Embryonic facial prominence (tissue), 1 donor: ENCODE results near the gene ZNF628.
A peak's percentile ranks its signal among the peaks of the same experiment; 100 is the strongest.
"Not testable (repeated sequence)": the region's sequence is repeated elsewhere in the genome, so short reads cannot be mapped to it uniquely, and the experiment has no call there.

ENCODE experiments used
- DNase-seq: peaks from one replicate; pipeline ENCODE4 v3.0.0-alpha.2; 2016; ENCODE audit errors: extremely low spot score

Gene ZNF628

DNA sequence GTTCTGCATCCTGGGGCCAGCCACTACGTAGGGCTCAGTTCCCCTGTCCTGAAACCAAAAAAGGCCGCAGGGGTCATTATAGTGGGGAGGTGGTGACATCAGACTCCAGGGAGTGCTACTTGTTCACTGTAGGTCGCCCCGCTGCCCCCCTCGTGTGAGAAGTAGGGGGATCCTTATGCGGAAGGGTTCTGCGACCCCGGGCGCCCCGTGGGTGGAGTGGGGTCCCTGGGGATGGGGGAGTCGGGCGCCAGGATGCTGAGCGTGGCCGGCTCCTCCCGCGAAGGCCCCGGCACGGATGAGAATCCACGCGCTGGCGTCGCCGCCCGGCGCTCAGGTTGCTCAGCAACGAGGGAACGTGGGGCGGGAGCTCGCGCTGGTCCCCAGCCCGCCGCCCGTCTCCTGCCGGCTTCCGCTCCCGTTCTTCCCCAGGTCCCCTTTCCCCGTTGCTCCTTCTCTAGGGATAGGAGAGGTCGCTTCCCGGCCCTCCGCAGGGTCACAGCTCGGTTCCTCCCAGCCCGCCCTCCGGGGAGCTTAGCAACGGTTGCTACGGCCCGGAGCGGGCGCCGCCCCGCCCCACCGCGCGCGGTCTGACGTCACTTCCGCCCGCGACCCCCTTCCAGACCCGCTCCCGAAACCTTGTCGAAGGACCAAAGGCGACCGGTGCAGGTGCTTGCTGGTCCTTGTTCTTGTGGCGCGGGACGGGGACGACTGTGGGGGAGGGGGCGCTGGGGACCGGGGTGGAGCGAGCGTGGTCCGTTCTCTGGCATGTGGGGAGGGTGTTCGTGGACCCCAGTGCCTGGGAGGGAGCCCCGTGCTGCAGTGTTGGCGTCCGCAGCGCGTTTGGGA lies 8.4 kb downstream of the ZNF628 start, which contains the start of gene NAT14:
Gene NAT14, plus strand, starts transcription at position 596 of the 846 bp plus-strand sequence. CDS start 521 bp downstream, outside the sequence.
- peak; percentile 40 for DNase-seq

DNA sequence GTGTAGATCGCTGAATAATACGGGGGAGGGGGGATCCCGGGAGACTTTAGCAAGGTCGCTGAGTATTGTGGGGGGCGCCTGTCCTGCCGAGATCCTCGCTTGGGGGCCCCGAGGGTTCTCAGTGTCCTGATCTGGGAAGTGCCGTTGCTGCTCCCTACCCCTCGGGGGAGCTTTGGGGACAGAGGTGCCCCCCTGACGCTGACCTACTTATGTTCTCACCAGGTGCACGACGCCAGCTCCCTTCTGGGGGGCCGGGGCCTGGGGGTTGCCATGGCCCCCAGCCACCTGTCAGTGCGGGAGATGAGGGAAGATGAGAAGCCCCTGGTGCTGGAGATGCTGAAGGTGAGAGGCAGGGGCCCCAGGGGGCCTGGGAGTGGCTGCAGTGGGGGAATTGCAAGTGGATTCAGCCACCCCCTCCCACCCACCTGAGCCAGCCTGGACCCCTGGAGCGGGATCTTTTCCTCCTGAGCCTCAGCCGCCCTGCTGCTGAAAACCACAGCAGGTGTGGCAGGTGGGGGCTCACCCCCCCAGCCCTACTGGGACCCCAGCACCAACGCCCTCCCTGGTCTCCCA lies 9.1 kb downstream of the ZNF628 start:
- DNase-seq = no peak

DNA sequence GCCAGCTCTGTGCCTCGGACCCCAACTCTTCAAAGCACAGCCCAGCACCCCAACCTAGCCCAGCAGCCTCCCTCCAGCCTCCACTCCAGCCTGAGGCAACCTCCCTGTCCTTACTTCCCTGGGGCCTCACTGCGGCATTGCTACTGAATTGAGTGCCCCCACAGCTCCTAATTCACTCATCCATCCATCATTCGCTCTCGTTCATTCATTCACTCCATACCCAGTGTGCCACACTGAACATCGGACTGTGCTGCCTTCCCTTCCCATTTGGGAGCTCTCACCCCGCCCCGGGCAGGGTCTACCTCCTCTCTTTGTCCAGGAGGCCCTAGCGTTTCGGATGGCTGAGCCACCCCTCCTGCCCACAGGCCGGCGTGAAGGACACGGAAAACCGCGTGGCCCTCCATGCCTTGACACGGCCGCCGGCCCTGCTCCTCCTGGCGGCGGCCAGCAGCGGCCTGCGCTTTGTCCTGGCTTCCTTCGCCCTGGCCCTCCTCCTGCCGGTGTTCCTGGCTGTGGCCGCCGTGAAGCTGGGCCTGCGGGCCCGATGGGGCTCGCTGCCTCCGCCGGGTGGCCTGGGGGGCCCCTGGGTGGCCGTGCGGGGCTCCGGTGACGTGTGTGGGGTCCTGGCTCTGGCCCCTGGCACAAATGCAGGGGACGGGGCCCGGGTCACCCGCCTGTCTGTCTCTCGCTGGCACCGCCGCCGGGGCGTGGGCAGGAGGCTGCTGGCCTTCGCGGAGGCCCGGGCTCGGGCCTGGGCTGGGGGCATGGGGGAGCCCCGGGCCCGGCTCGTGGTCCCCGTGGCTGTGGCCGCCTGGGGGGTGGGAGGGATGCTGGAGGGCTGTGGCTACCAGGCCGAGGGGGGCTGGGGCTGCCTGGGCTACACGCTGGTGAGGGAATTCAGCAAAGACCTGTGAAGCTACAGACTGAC lies 9.9 kb downstream of the ZNF628 start:
- DNase-seq = no peak

DNA sequence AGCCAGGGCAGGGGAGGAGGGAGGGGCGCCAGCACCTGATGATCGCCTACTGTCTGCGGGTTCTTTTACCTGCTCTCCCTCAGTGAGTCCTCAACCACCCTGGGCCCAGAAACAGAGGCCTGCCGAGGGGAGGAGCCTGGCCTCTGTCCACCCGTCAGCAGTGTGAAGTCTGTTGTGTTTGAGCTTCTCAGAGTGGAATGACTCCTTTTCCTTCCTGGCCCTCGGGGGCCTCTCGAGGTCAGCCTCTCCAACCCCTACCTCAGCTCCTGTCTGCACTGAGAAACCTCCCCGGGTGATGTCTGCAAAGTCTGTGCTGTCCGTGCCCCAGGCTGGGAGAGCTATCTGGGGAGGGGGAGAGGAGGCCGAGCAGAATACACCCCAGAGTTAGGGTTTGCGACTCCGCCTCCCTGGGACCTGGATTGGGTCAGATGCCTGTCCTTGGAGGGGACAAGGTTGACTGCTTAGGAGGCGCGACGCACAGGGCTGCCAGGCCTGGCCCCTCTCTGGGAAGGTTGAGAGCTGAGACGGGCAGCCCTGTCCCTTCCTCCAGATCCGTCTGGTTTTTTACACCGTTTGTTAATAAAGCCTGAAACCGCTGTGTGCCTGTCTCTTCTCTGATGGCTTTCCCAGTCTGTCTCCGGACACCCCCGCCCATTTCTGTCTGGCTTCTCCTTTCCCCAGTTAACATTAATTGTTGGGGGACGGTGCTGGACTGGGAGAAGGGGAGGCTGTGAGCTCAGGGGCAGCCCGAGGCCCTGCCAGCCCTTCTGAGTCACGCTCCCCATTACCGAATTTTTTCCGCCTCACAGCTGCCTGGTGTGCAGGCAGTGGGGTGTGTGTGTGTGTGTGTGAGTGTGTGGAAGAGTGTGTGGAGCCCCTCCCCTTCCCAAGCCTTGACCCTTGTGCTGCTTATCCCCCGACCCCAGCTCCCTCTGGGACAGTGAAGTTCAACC lies 10.8 kb downstream of the ZNF628 start:
- DNase-seq = no peak

DNA sequence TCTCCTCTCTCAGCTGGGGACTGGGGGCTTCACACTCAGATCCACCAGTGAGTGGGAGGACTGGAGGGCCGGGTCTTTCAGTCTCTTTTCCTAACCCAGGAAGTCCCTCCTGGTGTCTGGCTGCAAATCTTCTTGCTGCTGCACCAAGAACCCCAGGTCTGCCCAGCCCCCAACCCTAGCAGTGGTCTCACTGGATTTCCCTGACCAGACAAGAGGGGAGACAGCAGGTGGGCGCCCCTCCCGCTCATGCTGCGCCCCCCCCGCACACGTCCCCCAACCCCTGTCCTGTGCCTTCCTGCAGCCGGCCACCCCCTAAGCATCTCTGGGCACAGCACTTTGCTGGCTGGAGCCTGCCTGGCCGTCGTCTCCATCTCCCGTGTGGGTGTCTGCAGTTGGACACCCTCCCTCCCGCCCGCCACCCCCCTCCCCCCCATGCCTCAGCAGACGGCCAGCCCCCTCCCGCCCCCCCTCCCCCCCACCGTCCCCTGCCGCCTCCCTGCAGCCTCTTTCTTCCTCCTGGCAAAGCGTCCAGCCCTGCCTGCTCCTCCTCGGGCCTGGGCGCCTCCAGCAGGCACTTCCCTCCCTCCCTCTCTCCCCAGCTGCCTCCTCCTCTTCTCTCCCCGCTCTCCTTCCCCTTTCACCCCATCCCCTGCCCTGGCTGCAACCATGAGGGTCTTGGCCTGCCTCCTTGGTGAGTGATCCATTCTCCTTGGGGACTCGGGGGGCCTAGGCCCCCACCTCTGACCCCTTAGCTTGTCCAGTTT lies 11.7 kb downstream of the ZNF628 start, which contains the start of gene SSC5D:
Gene SSC5D, plus strand, starts transcription at position 513 of the 764 bp plus-strand sequence. Its CDS starts 154 bp downstream, at position 667.
- no peak for DNase-seq

DNA sequence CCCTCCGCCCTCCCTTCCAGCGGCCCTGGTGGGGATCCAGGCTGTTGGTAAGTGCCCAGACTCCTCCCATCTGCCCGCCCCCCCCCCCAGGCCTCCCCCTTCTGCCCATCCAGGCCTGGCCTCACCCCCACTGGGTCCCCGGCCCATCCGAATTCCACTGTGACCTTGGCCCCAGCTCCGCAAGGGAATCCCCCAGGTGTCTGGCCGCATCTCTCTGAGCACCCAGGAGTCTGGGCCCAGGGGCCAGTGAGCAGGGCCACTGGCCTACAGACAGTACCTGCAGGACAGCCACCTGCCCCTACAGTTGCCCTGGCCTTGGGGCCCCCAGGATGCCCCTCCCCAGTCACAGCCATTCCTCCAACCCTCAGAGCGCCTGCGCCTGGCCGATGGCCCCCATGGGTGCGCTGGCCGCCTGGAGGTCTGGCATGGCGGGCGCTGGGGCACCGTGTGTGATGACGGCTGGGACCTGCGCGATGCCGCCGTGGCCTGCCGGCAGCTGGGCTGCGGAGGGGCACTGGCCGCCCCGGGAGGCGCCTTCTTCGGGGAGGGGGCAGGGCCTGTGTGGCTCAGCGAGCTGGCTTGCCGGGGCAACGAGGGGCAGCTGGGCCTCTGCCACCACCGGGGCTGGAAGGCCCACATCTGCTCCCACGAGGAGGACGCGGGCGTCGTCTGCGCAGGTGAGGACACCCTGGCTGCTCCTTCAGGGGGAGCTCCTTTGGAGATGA lies 12.7 kb downstream of the ZNF628 start:
- DNase-seq = no peak

DNA sequence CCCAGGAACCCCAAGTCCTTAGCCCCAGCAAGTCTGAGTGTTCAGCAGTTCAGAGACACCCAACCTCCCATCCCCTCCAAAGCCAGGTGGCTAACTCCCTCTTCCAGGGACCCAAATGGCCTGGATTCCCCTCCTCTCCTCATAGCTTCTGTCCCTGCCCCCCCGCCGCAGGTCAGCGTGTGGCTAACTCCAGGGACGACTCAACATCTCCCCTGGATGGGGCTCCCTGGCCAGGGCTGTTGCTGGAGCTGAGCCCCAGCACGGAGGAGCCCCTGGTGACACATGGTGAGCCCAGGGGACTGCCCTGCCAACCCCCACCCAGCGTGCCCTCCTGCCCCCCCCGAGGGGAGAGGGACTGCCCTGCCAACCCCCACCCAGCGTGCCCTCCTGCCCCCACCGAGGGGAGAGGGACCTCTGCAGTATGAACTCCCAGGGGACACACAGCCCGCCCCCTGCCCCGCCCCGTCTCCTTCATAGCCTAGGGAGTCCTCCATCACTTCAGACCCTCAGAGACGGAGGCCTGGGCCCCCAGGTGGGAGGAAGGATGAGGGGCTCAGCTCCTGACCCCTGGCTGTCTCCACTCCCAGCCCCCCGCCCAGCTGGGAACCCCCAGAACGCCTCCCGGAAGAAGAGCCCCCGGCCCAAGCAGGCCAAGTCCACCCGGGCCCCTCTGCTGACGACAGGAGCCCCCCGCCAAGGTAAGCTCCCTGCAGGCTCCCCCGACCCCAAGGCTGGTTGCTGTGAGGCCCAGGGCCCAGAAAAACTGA lies 13.5 kb downstream of the ZNF628 start:
- no peak for DNase-seq

DNA sequence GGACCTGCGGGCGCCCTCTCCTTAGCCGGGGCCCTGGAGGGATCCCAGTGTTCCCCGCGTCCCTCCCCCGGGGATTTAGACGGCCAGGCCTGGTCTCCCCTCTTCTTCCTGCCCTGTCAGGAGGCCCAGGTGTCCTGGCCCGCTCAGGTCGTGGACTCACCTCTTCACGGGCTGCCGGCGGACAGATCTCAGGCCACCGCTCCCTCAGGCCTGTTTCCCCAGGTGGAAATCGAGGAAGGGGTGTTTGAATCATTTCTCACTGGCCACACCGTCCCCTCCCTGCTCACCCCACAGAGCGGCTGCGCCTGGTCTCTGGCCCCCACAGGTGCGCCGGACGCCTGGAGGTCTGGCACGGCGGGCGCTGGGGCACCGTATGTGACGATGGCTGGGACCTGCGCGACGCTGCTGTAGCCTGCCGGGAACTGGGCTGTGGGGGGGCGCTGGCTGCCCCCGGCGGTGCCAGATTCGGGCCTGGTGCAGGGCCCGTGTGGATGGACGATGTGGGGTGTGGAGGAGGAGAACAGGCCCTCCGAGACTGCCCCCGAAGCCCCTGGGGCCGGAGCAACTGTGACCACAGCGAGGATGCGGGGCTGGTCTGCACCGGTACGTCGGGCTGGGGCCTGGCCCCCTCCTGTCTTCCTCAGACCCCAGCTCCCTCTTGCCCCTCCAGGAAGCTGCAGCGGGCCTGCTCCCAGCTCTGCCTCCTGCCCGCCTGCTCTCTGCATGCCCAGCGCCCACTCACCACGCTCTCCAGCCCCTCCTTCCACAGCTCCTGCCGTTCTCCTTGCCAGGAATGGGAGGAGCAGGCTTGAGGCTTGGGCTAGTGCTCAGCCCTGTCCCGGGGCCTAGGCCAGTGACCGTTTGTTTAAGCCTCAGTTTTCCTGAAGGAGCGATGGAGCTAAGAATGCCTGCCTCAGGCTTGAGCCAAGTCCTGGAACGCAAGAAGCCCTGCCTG lies 14.3 kb downstream of the ZNF628 start:
- DNase-seq = no peak

DNA sequence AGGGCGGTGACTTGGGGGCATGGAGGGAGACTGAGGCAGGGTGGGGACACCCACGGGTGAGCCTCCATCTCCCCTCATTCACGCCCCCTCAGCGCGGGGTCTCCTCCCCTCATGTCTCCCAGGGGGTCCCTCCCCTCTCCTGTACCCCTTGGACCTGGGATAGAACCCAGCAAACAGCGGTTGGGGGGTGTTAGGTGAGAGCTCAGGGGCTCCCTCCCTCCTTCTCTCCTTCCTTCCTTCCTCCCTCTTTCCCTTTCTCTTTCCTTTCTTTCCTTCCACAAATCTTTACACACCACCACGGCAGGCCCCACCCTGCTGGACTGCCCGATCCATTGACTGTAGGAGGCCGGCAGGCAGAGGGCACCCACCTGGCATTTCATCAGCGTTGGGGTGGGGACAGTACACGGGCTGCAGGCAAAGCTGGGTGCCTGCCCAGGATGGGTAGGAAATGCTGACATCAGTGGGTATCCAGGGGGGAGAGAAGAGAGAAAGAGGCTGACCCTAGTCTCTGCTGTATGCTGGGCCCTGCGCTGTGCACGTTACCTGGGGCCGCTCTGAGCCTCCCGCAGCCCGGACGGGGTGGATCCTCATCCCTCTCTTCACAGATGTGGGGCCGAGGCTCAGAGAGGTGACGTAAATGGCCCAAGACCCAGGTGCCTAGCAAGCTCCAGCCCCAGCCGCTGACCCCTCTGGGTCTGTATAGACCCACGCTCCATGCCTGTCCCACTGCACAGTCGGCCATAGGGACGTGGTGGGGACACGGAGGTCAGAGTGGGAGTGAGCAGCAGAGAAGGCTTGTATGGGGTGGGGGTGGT lies 15.3 kb downstream of the ZNF628 start:
- DNase-seq = no peak

DNA sequence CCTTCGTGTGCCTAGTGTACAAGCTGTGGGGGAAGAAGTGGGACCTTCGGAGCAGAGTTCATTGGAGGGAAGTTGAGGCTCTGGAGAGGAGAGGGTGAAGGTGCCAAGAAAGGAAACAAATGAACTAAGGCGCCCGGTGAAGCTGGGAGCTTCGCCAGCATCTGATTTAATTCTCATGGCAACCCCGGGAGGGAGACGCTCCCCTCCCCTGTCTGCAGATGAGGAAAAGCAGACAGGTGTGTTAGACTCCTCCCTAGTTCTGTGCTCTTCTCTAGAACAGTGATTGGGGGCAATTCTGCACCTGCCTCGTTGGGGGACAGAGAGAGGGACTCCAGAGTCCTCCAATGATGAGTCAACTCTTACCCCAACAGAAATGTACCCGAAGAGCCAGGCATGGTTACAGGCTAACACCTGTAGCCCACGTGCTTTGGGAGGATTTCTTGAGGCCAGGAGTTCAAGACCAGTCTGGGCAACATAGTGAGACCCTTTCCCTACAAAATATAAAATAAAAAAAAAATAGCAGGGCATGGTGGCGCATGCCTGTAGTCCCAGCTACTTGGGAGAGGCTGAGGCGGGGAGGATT lies 16.0 kb downstream of the ZNF628 start:
- no peak for DNase-seq

DNA sequence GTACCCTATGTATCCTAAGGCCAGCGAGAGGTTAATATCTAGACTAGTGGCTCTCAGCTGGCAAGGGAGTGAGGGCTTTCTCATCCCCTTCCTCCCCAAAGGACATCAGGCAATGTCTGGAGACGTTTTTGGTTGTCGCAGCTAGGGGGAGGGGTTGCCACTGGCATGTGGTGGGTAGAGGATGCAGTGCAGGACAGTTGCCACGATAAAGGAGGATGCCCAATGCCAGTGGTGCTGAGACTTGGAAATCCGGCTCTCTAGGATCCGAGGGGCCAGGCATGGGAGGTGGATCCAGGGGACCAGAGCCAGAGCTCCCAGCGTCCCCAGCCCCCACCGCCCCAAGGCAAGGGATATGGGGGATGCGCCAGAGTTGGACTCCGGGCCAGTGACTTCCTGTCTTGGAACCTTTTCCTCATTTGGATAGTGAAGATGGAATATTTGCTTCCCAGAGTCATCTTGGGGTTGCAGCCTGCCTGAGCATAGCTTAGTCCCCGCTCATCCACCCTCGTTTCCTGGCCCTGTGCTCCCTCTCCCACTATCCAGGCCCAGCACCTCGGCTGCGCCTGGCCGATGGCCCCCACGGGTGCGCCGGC lies 16.7 kb downstream of the ZNF628 start:
- DNase-seq = no peak

DNA sequence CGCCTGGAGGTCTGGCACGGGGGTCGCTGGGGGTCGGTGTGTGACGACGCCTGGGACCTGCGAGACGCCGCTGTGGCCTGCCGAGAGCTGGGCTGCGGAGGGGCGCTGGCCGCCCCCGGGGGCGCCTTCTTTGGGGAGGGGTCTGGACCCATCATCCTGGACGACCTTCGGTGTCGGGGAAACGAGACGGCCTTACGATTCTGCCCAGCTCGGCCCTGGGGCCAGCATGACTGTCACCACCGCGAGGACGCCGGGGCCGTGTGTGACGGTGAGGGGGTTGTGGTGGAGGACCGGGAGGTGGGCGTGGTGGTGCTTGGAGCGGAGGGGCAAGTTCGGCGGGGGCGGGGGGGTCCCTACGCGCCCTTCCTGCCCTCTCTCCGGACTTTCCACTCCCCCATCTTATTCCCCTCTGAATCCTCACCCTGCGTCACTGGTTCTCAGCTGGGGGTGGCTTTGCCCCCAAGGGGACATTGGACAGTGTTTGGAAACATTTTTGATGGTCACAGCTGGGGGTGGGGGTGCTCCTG lies 17.3 kb downstream of the ZNF628 start:
- no peak for DNase-seq

DNA sequence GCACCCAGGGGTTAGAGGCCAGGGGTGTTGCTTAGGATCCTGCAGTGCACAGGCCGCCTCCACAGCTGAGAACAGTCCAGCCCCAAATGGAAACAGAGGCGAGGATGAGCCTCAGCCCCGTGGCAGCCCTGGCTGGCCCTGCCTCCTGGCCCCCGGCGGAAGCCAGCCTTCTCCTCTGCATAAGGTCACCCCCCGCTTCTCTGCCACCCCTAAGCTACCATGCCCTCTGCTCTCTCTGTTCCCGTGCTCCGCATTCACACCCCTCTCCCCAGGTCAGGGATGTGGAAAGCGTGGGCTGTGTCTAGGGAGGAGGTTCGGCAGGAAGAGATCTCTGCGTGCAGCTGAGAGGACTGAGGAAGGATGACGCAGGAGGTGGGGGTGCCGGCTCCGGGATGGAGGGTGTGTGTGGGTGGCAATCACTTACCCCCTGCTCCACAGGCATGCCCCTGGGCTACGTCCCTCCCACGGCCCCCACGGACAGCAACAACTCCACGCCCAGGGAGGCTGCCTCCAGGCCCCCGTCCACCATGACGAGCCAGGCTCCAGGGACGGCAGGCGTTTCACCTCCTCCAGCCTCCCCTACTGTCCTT lies 17.9 kb downstream of the ZNF628 start:
- DNase-seq = no peak

DNA sequence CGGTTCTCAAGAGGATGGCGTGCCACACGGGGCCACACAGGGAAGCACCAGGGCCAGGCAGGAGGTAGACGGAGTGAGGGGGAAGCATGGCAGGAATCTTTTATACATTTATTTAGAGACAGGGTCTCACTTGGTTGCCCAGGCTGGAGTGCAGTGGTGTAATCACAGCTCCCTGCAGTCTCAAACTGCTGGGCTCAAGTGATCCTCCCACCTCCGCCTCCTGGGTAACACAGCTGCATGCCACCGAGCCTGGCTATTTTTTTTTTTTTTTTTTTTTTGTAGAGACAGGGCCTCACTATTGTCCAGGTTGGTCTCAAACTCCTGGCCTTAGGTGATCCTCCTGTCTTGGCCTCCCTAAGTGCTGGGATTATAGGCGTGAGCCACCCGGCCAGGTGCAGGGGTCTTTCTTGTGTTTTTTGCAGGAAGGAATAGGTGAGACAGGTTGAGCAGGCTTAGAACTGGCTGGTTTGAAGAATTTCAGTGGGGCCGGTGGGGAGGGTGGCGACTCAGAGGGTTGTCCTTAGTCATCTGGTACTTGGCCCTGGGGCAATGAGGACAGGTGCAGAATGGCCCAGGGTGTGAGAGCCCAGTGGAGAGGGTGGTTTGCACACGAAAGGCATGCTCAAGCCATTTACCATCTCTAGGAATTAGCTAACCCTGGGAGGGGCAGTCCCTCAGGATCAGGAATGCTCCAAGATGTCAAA lies 19.4 kb downstream of the ZNF628 start:
- DNase-seq = no peak

DNA sequence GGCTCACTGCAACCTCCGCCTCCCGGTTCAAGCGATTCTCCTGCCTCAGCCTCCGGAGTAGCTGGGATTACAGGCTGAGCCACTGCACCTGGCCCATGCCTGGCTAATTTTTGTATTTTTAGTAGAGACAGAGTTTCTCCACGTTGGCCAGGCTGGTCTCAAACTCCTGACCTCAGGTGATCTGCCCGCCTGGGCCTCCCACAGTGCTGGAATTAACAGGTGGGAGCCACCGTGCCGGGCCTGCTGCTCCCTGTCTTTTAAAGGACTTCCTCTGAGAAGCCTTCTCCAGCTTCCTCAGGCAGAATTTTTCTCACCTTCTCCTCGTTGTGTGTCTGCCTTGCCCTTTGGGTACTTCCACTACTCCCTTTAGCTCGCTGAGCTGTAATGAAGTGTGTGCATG lies 20.4 kb downstream of the ZNF628 start:
- DNase-seq = not testable (repeated sequence)
